CD4-positive, alpha-beta memory T cell (primary cell): ENCODE data around the gene ARID2. TPM values are rescaled to one million over a fixed set of nuclear protein-coding genes. Genes with fewer than 3 reads are reported as not detected.
A peak's percentile ranks its signal among the peaks of the same experiment; 100 is the strongest.

Experiments used
- CTCF ChIA-PET: fragments of 350-600 bp; sonication (Branson Sonifier 250); formaldehyde crosslinking; loops from one replicate; lab custom pipeline; 2021; ENCODE audit warnings: inconsistent platforms; ENCODE audit not compliant: partially characterized antibody; lab: Charles Lee
- POLR2A ChIA-PET: fragments of 350-600 bp; sonication (Branson Sonifier 250); formaldehyde crosslinking; loops from one replicate; lab custom pipeline; 2021; ENCODE audit not compliant: partially characterized antibody; lab: Charles Lee
- DNase-seq, 5 donors: peaks; one replicate each; pipeline versions ENCODE4 v3.0.0 to v3.0.0-alpha.2; 2020 to 2022; ENCODE audit warnings: mixed read lengths in 1 of 5
- H3K27ac ChIP-seq: one replicate; pipeline ENCODE4 v1.7.0; 2013; ENCODE audit warnings: low read depth, low read length
- H3K27me3 ChIP-seq: 2 replicates; pipeline ENCODE4 v1.7.0; 2013; ENCODE audit warnings: mild to moderate bottlenecking, low read length, moderate library complexity; ENCODE audit not compliant: insufficient read depth
- H3K36me3 ChIP-seq: 2 replicates; pipeline ENCODE4 v1.7.0; 2013; ENCODE audit warnings: mild to moderate bottlenecking, low read length, moderate library complexity; ENCODE audit not compliant: insufficient read depth
- H3K4me1 ChIP-seq: 2 replicates; pipeline ENCODE4 v1.7.0; 2013; ENCODE audit warnings: mild to moderate bottlenecking, low read length, moderate library complexity; ENCODE audit not compliant: insufficient read depth
- H3K4me3 ChIP-seq, 2 donors: one replicate each; pipeline ENCODE4 v1.7.0; 2013; ENCODE audit warnings: low read length in 2 of 2, mild to moderate bottlenecking in 1 of 2
- H3K9me3 ChIP-seq, 2 donors: one replicate each; pipeline ENCODE4 v1.7.0; 2013; ENCODE audit warnings: low read length in 2 of 2, control low read depth in 1 of 2; ENCODE audit not compliant: control insufficient read depth in 1 of 2
- H3K27ac Mint-ChIP-seq, 7 donors: one replicate each; pipeline ENCODE4 v1.8.0; 2020 to 2021; ENCODE audit warnings: mixed read lengths in 7 of 7, mild to moderate bottlenecking in 6 of 7, inconsistent platforms in 3 of 7, moderate library complexity in 3 of 7
- H3K27me3 Mint-ChIP-seq, 2 donors: one replicate each; pipeline ENCODE4 v1.8.0; 2020 to 2021; ENCODE audit warnings: mixed read lengths in 2 of 2
- H3K36me3 Mint-ChIP-seq, 2 donors: one replicate each; pipeline ENCODE4 v1.8.0; 2020 to 2021; ENCODE audit warnings: mixed read lengths in 2 of 2, inconsistent platforms in 1 of 2, mild to moderate bottlenecking in 1 of 2
- H3K4me1 Mint-ChIP-seq, 4 donors: one replicate each; pipeline ENCODE4 v1.8.0; 2020 to 2021; ENCODE audit warnings: mixed read lengths in 4 of 4, mild to moderate bottlenecking in 1 of 4
- H3K4me3 Mint-ChIP-seq, 8 donors: one replicate each; pipeline ENCODE4 v1.8.0; 2020 to 2021; ENCODE audit warnings: mixed read lengths in 8 of 8, mild to moderate bottlenecking in 7 of 8, moderate library complexity in 6 of 8, inconsistent platforms in 3 of 8
- H3K9me3 Mint-ChIP-seq, 8 donors: one replicate each; pipeline ENCODE4 v1.8.0; 2020 to 2021; ENCODE audit warnings: mixed read lengths in 8 of 8, mild to moderate bottlenecking in 5 of 8, inconsistent platforms in 3 of 8, moderate library complexity in 1 of 8
- intact Hi-C: fragments of 100-400 bp; cut with micrococcal nuclease; formaldehyde crosslinking; loops from one replicate; pipeline ENCODE4 v1.15.1; 2023
- polyA plus RNA-seq, 2 donors: library from polyadenylated mRNA; unstranded; fragments of 300-500 nt; fragmentation: Illumina TruSeq; gene quantifications; one replicate each; pipeline ENCODE4 v1.2.3, GENCODE V29; 2021
- total RNA-seq, 2 experiments: library from RNA; stranded (reverse); gene quantifications; one replicate each; pipeline ENCODE4 v1.2.3, GENCODE V29; 2021

ARID2 gene
- total and polyA plus RNA-seq, 4 experiments from 2014 or later, result 6.3 to 51.8 (median 31.9) TPM

GRCh38 chr12:45939759-45940158 lies 210.3 kb downstream of the ARID2 start:
- Mint-ChIP-seq H3K36me3 (peaks cover 50 to 62% of the 10 kb centered on the region in 2 donors), H3K4me3 (no peak overlapping the region), H3K4me1 (peaks cover 19 to 29% (median 24%) of the 10 kb centered on the region in 4 donors), H3K27ac (peak overlapping the region in 1 of 7 donors; percentile 46), H3K9me3 (peaks cover 0 to 6% (median 0%) of the 10 kb centered on the region in 8 donors), H3K27me3 (no peaks in the 10 kb centered on the region)
- Histone ChIP-seq H3K27ac (no peak overlapping the region), H3K4me1 (no peaks in the 10 kb centered on the region), H3K27me3 (no peaks in the 10 kb centered on the region), H3K4me3 (no peak overlapping the region), H3K9me3 (no peaks in the 10 kb centered on the region), H3K36me3 (peaks cover 13% of the 10 kb centered on the region)
- CTCF ChIA-PET, result no interaction called here
- no peak for DNase-seq
- intact Hi-C loops, result no loop called here
- POLR2A ChIA-PET, result no interaction called here

GRCh38 chr12:45944771-45945170 lies 215.3 kb downstream of the ARID2 start:
- Mint-ChIP-seq H3K4me3 (no peak overlapping the region), H3K27me3 (no peaks in the 10 kb centered on the region), H3K4me1 (peaks cover 19 to 27% (median 20%) of the 10 kb centered on the region in 4 donors), H3K36me3 (peaks cover 69 to 74% of the 10 kb centered on the region in 2 donors), H3K9me3 (peaks cover 0 to 6% (median 0%) of the 10 kb centered on the region in 8 donors), H3K27ac (peak overlapping the region in 2 of 7 donors; percentile 71 to 74)
- CTCF ChIA-PET, result no interaction called here
- no peaks in the 10 kb centered on the region for H3K27me3 ChIP-seq
- no peaks in the 10 kb centered on the region for H3K9me3 ChIP-seq
- H3K27ac ChIP-seq, result no peak overlapping the region
- intact Hi-C loops, result no loop called here
- H3K36me3 ChIP-seq, result peaks cover 42% of the 10 kb centered on the region
- H3K4me1 ChIP-seq, result no peaks in the 10 kb centered on the region
- POLR2A ChIA-PET, result interaction anchor here (0.6 kb wide), 1 partner anchor 40 kb away, joined by 3 read pairs; no protein-coding TSS in a partner anchor
- H3K4me3 ChIP-seq, result no peak overlapping the region
- no peak for DNase-seq

GRCh38 chr12:45946435-45946834 lies 216.9 kb downstream of the ARID2 start:
- Mint-ChIP-seq H3K9me3 (peaks cover 0 to 4% (median 0%) of the 10 kb centered on the region in 8 donors), H3K4me3 (no peak overlapping the region), H3K4me1 (peaks cover 13 to 24% (median 20%) of the 10 kb centered on the region in 4 donors), H3K27ac (peak overlapping the region in 1 of 7 donors; percentile 21), H3K27me3 (no peaks in the 10 kb centered on the region), H3K36me3 (peaks cover 59 to 70% of the 10 kb centered on the region in 2 donors)
- no peak for DNase-seq
- H3K4me3 ChIP-seq, result no peak overlapping the region
- no peaks in the 10 kb centered on the region for H3K27me3 ChIP-seq
- peaks cover 42% of the 10 kb centered on the region for H3K36me3 ChIP-seq
- ChIA-PET CTCF (no interaction called here), POLR2A (no interaction called here)
- no peaks in the 10 kb centered on the region for H3K9me3 ChIP-seq
- intact Hi-C loops, result no loop called here
- no peaks in the 10 kb centered on the region for H3K4me1 ChIP-seq
- H3K27ac ChIP-seq, result no peak overlapping the region

- H3K4me3 ChIP-seq, result no peak overlapping the region
- Mint-ChIP-seq H3K9me3 (no peaks in the 10 kb centered on the region), H3K36me3 (peaks cover 40 to 58% of the 10 kb centered on the region in 2 donors), H3K4me3 (no peak overlapping the region), H3K27me3 (no peaks in the 10 kb centered on the region), H3K4me1 (peaks cover 4 to 21% (median 15%) of the 10 kb centered on the region in 4 donors), H3K27ac (peak overlapping the region in 3 of 7 donors; percentile 54 to 71 (median 60))
- H3K4me1 ChIP-seq, result no peaks in the 10 kb centered on the region
- H3K27ac ChIP-seq, result no peak overlapping the region
- POLR2A ChIA-PET, result interaction anchor here (0.7 kb wide), 1 partner anchor 39 kb away, joined by 3 read pairs; no protein-coding TSS in a partner anchor
- H3K27me3 ChIP-seq, result no peaks in the 10 kb centered on the region
- H3K36me3 ChIP-seq, result peaks cover 41% of the 10 kb centered on the region
- no peaks in the 10 kb centered on the region for H3K9me3 ChIP-seq
- intact Hi-C loops, result no loop called here
- CTCF ChIA-PET, result no interaction called here
- no peak for DNase-seq
These were observed 219.0 kb downstream of the ARID2 start for GRCh38 chr12:45948546-45948945.
